ENCODE results near the gene CDK5RAP1. TPM values are rescaled to one million over a fixed set of nuclear protein-coding genes. Genes with fewer than 3 reads are reported as not detected.

The CDK5RAP1 gene
- total and polyA plus RNA-seq, 10 donors: 21.3 to 93.0 (median 33.7) TPM

GRCh38 chr20:33349493-33349892 lies 51.8 kb downstream of the CDK5RAP1 start:
- Histone ChIP-seq H3K4me3 (no peak overlapping the region), H3K9me3 (no peaks in the 10 kb centered on the region), H3K4me1 (no peaks in the 10 kb centered on the region), H3K27ac (no peak overlapping the region), H3K27me3 (replicated peaks in 1 of 7) (peaks cover 0 to 2% (median 0%) of the 10 kb centered on the region in 7 donors), H3K36me3 (peaks cover 0 to 66% (median 21%) of the 10 kb centered on the region in 6 donors)
- intact Hi-C loops (cut with DNase I; ENCODE audit: low total_unique reads): no loop called here
- no peak for TF ChIP-seq POLR2A (IDR thresholded peaks at IDR 0.05)
- no peak for TF ChIP-seq POLR2AphosphoS5 (IDR thresholded peaks at IDR 0.05)
- TF ChIP-seq CTCF (IDR thresholded peaks at IDR 0.05 in 8 of 11, conservative IDR thresholded peaks at IDR 0.05 in 3 of 11): no peak
- no peak for DNase-seq
- 91 to 99% (median 96%) methylated on average over 7 to 8 of the region's 8 CpGs for WGBS, 5 donors

GRCh38 chr20:33348136-33348937 lies 53.0 kb downstream of the CDK5RAP1 start:
- Histone ChIP-seq H3K4me1 (no peaks in the 10 kb centered on the region), H3K36me3 (peaks cover 0 to 55% (median 17%) of the 10 kb centered on the region in 6 donors), H3K4me3 (no peak overlapping the region), H3K27me3 (replicated peaks in 1 of 7) (peaks cover 0 to 10% (median 0%) of the 10 kb centered on the region in 7 donors), H3K27ac (no peak overlapping the region), H3K9me3 (no peaks in the 10 kb centered on the region)
- no peak for DNase-seq
- intact Hi-C loops (cut with DNase I; ENCODE audit: low total_unique reads): no loop called here
- 93 to 97% (median 96%) methylated on average over 7 to 11 of the region's 11 CpGs for WGBS, 5 donors
- no peak for TF ChIP-seq POLR2AphosphoS5 (IDR thresholded peaks at IDR 0.05)
- no peak for TF ChIP-seq CTCF (IDR thresholded peaks at IDR 0.05 in 8 of 11, conservative IDR thresholded peaks at IDR 0.05 in 3 of 11)
- no peak for TF ChIP-seq POLR2A (IDR thresholded peaks at IDR 0.05)

DNA sequence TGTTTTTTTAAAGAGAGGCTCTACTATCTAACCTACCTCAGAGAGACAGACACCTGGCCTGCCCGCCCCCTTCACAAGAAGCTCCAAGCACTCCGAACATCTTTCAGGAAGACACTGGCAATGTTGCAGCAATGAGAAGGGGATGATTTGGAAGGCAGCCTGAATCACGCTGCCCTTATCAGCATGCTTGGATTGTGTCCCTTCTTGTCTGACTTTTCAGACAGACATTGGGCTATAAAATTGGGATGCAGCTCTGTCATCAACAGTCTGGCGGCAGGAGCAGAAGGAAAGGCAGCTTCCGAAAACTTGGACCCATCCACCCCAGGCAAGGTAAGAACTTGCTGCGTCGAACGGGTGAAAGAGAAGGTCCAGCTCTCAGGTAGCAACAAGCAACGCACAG lies 56.0 kb downstream of the CDK5RAP1 start:
- peak; percentile 27 for DNase-seq
- Histone ChIP-seq H3K27ac (no peak overlapping the region), H3K36me3 (peaks cover 0 to 29% (median 13%) of the 10 kb centered on the region in 6 donors), H3K4me1 (no peaks in the 10 kb centered on the region), H3K27me3 (replicated peaks in 1 of 7) (peaks cover 0 to 10% (median 0%) of the 10 kb centered on the region in 7 donors), H3K4me3 (no peak overlapping the region), H3K9me3 (no peaks in the 10 kb centered on the region)
- intact Hi-C loops (cut with DNase I; ENCODE audit: low total_unique reads): no loop called here
- TF ChIP-seq CTCF (IDR thresholded peaks at IDR 0.05 in 8 of 11, conservative IDR thresholded peaks at IDR 0.05 in 3 of 11) (no peak), POLR2A (IDR thresholded peaks at IDR 0.05) (no peak), POLR2AphosphoS5 (IDR thresholded peaks at IDR 0.05) (no peak)
- WGBS, 5 donors: 84 to 94% (median 85%) methylated on average over 9 of the region's 9 CpGs

GRCh38 chr20:33343521-33343920 lies 57.8 kb downstream of the CDK5RAP1 start:
- peaks cover 0 to 10% (median 0%) of the 10 kb centered on the region in 7 donors for H3K27me3 ChIP-seq (replicated peaks in 1 of 7)
- peaks cover 0 to 12% (median 0%) of the 10 kb centered on the region in 6 donors for H3K36me3 ChIP-seq
- peak; percentile 15 for DNase-seq
- H3K27ac ChIP-seq: no peak overlapping the region
- peaks cover 0 to 6% (median 0%) of the 10 kb centered on the region in 6 donors for H3K4me1 ChIP-seq
- WGBS, 5 donors: 93 to 99% (median 97%) methylated on average over 4 of the region's 4 CpGs
- TF ChIP-seq POLR2A (IDR thresholded peaks at IDR 0.05) (no peak), POLR2AphosphoS5 (IDR thresholded peaks at IDR 0.05) (no peak), CTCF (IDR thresholded peaks at IDR 0.05 in 8 of 11, conservative IDR thresholded peaks at IDR 0.05 in 3 of 11) (no peak)
- no peaks in the 10 kb centered on the region for H3K9me3 ChIP-seq
- no peak overlapping the region for H3K4me3 ChIP-seq
- intact Hi-C loops (cut with DNase I; ENCODE audit: low total_unique reads): no loop called here

Data from spleen (tissue), 11 donors.